ENCODE results near the gene IQSEC3.

IQSEC3 gene

DNA sequence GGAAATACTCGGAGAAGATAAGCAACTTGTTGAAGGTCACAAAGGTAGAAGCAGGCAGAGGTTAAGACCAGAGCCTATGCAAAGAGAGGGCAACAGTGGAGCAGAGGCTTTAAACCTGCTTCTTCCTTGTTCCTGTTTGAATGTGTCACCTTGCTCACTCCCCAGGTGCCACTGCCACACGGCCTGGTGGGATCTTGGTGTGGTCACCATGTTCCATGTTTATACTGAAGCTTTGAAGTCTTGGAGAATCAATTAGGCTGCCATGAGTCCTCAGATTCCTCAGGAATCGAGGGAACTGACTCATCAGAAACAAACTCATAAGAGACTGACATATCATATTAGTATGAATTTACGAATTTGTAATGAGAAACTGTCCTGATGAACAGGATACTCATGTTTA, 46.8 kb downstream of the IQSEC3 start:
- H3K9me3 ChIP-seq (ENCODE audit: control insufficient read depth in 2 of 2, low read length in 2 of 2) = no peaks in the 10 kb centered on the region
- no peak overlapping the region for H3K9ac ChIP-seq (ENCODE audit: low read length in 2 of 2)
- no peak overlapping the region for H3K4me3 ChIP-seq (ENCODE audit: low read length in 2 of 2)
- no peak overlapping the region for H3K27ac ChIP-seq (ENCODE audit: low read length)
- peaks cover 3 to 18% of the 10 kb centered on the region in 2 donors for H3K27me3 ChIP-seq (ENCODE audit: control insufficient read depth in 1 of 2, insufficient read depth in 2 of 2, low read length in 2 of 2)
- H3K36me3 ChIP-seq (ENCODE audit: control insufficient read depth in 2 of 2, insufficient read depth in 2 of 2, low read length in 2 of 2) = no peaks in the 10 kb centered on the region
- no peaks in the 10 kb centered on the region for H3K4me1 ChIP-seq (ENCODE audit: control insufficient read depth, insufficient read depth, low read length)

DNA sequence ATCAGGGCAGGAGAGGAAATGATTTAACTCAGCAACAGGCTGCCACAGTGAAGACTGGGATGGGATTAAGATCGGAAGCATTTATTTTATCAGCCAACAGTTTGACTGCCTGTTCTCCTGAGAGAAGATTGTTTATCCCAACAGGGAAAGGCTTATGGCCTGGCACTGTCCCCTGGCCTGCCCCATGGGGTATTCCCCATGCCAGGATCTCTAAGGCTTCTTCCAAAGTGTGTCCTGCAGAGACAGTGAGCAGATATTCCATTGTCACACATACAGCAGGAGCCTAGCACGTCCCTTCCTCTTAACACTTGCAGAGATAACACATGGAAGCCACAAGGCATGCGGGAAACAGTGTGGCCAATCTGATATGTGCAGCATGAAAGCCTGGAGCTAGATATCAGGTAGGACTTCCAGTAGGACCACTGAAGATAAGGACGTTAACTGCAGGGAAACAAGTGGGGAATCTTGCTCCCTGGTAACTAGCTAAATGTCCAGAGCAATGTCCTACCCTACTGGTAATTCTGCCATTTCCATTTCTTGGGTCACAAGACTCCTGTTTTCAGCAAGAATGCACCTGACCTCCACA, 48.2 kb downstream of the IQSEC3 start:
- Histone ChIP-seq H3K9me3 (ENCODE audit: control insufficient read depth in 2 of 2, low read length in 2 of 2) (no peaks in the 10 kb centered on the region), H3K4me3 (ENCODE audit: low read length in 2 of 2) (no peak overlapping the region), H3K9ac (ENCODE audit: low read length in 2 of 2) (no peak overlapping the region), H3K27me3 (ENCODE audit: control insufficient read depth in 1 of 2, insufficient read depth in 2 of 2, low read length in 2 of 2) (peaks cover 3 to 17% of the 10 kb centered on the region in 2 donors), H3K4me1 (ENCODE audit: control insufficient read depth, insufficient read depth, low read length) (no peaks in the 10 kb centered on the region), H3K36me3 (ENCODE audit: control insufficient read depth in 2 of 2, insufficient read depth in 2 of 2, low read length in 2 of 2) (no peaks in the 10 kb centered on the region), H3K27ac (ENCODE audit: low read length) (no peak overlapping the region)

DNA sequence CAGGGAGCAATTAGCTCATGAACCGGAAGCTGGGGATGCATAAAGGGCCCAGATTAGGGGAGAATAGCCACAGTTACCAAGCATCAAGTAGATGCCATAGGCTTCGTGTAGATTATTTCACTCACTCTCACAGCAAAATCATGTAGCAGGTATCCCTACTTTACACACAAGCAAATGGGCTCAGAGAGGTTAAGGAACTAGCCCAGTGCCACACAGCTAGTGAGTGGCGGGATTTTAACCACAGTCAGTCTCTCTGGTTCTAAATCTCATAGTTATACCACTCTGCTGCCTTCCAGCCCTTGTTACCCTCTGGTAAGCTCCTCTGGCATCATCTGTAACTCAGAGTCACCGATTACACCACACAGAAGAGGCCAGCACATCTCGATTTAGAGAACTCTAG, 49.0 kb downstream of the IQSEC3 start:
- no peak overlapping the region for H3K9ac ChIP-seq (ENCODE audit: low read length in 2 of 2)
- H3K36me3 ChIP-seq (ENCODE audit: control insufficient read depth in 2 of 2, insufficient read depth in 2 of 2, low read length in 2 of 2) = no peaks in the 10 kb centered on the region
- no peak overlapping the region for H3K4me3 ChIP-seq (ENCODE audit: low read length in 2 of 2)
- H3K9me3 ChIP-seq (ENCODE audit: control insufficient read depth in 2 of 2, low read length in 2 of 2) = no peaks in the 10 kb centered on the region
- no peaks in the 10 kb centered on the region for H3K4me1 ChIP-seq (ENCODE audit: control insufficient read depth, insufficient read depth, low read length)
- H3K27me3 ChIP-seq (ENCODE audit: control insufficient read depth in 1 of 2, insufficient read depth in 2 of 2, low read length in 2 of 2) = peaks cover 3 to 17% of the 10 kb centered on the region in 2 donors
- H3K27ac ChIP-seq (ENCODE audit: low read length) = no peak overlapping the region

DNA sequence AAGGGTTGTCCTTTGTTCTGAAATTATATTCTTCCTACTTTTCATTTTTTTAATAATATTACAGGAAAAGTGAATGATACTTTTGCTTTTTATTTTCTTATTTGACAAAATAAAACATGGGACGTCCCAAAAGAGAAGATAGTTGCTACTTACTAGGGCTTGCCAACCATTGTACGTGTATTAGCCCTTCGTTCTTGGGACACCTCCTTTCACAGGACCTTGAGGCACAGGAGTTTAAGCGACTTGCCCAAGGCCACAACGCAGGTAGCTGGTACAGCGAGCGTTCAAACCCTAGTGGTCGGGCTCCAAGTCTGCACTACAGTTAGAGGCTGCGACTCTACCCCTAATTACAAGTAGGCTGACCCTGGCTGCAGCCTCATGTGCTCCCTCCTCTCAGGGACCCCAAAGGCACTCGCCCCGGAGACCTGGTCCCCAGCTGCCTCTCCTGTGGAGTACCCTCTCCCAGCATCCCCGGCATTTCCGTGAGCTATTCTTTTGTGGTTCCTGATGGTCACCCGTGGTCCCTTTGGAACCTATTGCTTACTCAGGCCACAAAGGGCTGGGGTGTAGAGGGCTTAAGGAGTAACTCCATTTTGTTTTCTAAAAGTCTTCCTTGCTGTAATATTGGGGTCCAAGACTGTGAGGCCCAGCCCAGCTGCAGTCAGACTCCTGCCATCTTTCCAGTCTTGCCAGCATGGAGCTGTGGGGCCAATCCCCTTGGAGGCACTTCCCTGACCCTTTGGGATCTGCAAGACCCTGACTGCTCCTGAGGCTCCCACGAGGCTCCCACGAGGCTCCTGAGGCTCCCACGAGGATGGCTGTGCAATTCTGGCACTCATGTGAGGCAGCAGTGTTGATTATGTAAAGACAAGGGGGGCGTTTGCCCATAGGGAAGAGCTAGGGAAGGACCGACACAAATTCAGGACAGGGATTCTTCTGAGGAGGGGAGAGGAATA, 49.7 kb downstream of the IQSEC3 start:
- no peak overlapping the region for H3K9ac ChIP-seq (ENCODE audit: low read length in 2 of 2)
- H3K9me3 ChIP-seq (ENCODE audit: control insufficient read depth in 2 of 2, low read length in 2 of 2) = no peaks in the 10 kb centered on the region
- no peaks in the 10 kb centered on the region for H3K4me1 ChIP-seq (ENCODE audit: control insufficient read depth, insufficient read depth, low read length)
- peaks cover 3 to 16% of the 10 kb centered on the region in 2 donors for H3K27me3 ChIP-seq (ENCODE audit: control insufficient read depth in 1 of 2, insufficient read depth in 2 of 2, low read length in 2 of 2)
- H3K27ac ChIP-seq (ENCODE audit: low read length) = no peak overlapping the region
- H3K36me3 ChIP-seq (ENCODE audit: control insufficient read depth in 2 of 2, insufficient read depth in 2 of 2, low read length in 2 of 2) = no peaks in the 10 kb centered on the region
- H3K4me3 ChIP-seq (ENCODE audit: low read length in 2 of 2) = no peak overlapping the region

DNA sequence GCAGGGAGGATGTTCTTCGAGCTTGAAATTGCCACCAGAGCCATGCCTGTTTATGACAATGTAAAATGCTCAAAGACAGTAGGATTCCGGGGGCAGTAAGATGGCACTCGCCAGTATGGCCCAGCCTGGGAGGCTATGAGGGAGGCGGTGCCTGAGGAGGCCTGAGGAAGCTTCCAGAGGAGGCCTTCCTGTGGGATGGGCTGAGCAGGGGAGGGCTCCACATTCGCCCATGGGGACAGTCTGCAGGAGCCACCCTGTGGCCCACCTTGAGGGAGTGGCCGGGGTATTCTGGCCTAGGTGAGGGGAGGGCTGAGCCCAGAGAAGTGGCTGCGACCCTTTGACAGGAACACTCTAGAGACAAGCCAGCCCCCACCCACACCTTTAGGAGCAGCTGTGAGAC, 50.7 kb downstream of the IQSEC3 start:
- Histone ChIP-seq H3K9ac (ENCODE audit: low read length in 2 of 2) (no peak overlapping the region), H3K9me3 (ENCODE audit: control insufficient read depth in 2 of 2, low read length in 2 of 2) (no peaks in the 10 kb centered on the region), H3K27me3 (ENCODE audit: control insufficient read depth in 1 of 2, insufficient read depth in 2 of 2, low read length in 2 of 2) (peaks cover 3 to 13% of the 10 kb centered on the region in 2 donors), H3K36me3 (ENCODE audit: control insufficient read depth in 2 of 2, insufficient read depth in 2 of 2, low read length in 2 of 2) (no peaks in the 10 kb centered on the region), H3K4me1 (ENCODE audit: control insufficient read depth, insufficient read depth, low read length) (no peaks in the 10 kb centered on the region), H3K27ac (ENCODE audit: low read length) (no peak overlapping the region), H3K4me3 (ENCODE audit: low read length in 2 of 2) (no peak overlapping the region)

DNA sequence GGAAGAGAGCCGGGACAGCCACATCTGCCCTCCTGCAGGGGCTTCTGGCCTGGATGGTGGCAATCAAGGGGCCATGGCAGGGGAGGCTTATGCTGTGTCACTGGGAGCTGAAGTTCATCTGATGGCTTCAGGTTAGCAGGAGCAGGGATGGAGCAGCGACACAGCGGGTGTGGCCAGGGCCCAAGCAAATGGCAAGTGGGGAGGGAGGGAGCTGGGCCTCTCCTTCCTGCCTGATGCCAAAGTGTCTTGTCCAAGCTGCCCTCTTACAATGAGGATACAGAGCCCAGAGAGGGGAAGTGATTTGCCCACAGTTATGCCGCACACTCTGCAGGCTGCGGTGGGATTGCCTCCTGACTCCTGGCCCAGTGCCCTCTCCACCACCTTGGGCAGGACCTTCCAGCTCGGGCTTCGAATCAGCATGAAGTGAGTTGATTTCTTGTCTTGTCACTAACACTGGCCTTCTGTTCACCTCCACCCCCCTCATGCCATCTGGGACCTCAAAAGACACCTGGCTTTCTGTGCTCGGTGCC, 51.3 kb downstream of the IQSEC3 start:
- H3K27me3 ChIP-seq (ENCODE audit: control insufficient read depth in 1 of 2, insufficient read depth in 2 of 2, low read length in 2 of 2) = peaks cover 3 to 15% of the 10 kb centered on the region in 2 donors
- H3K9me3 ChIP-seq (ENCODE audit: control insufficient read depth in 2 of 2, low read length in 2 of 2) = no peaks in the 10 kb centered on the region
- H3K4me3 ChIP-seq (ENCODE audit: low read length in 2 of 2) = no peak overlapping the region
- no peaks in the 10 kb centered on the region for H3K36me3 ChIP-seq (ENCODE audit: control insufficient read depth in 2 of 2, insufficient read depth in 2 of 2, low read length in 2 of 2)
- H3K4me1 ChIP-seq (ENCODE audit: control insufficient read depth, insufficient read depth, low read length) = no peaks in the 10 kb centered on the region
- no peak overlapping the region for H3K9ac ChIP-seq (ENCODE audit: low read length in 2 of 2)
- H3K27ac ChIP-seq (ENCODE audit: low read length) = no peak overlapping the region

DNA sequence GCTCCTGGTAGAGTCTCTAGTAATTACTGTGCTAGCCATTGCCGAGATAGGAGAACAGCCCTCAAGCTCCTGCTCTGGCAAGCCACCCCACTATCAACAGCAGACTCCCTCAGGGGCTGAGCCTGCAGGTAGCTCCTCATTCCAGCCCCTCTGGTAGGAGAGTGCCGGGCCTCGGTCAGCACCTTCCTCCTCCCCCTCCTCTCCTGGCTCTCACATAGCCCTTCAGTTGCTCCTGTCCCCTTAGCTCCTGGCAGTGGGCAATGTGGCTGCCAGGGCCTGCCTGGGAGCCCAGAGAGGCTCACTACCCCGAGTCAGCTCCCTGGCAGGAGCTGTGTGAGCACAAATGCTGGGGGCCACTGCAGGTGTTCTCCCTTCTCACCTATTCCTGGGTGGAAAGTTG, 52.0 kb downstream of the IQSEC3 start:
- no peaks in the 10 kb centered on the region for H3K4me1 ChIP-seq (ENCODE audit: control insufficient read depth, insufficient read depth, low read length)
- H3K27me3 ChIP-seq (ENCODE audit: control insufficient read depth in 1 of 2, insufficient read depth in 2 of 2, low read length in 2 of 2) = peaks cover 3 to 15% of the 10 kb centered on the region in 2 donors
- no peaks in the 10 kb centered on the region for H3K36me3 ChIP-seq (ENCODE audit: control insufficient read depth in 2 of 2, insufficient read depth in 2 of 2, low read length in 2 of 2)
- H3K27ac ChIP-seq (ENCODE audit: low read length) = no peak overlapping the region
- H3K4me3 ChIP-seq (ENCODE audit: low read length in 2 of 2) = no peak overlapping the region
- H3K9ac ChIP-seq (ENCODE audit: low read length in 2 of 2) = no peak overlapping the region
- no peaks in the 10 kb centered on the region for H3K9me3 ChIP-seq (ENCODE audit: control insufficient read depth in 2 of 2, low read length in 2 of 2)

DNA sequence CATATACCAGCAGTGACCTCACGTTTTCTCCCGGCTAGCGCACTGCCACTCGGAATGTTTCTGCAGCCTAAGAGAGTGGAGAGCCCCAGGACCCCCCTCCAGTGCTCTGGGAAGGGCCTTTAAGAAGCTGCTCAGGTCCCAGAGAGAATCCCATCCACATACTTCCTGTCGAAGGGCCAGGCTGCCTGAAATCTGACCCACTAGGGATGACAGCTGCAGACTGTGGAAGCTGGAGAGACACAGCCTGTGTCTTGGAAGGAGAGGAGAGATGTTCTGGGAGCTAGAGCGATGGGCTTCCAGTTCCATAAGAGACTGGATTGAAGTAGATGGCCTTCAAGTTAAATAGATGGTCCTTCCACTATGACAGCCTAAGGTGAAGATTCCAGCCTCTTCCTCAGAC, 54.4 kb downstream of the IQSEC3 start:
- Histone ChIP-seq H3K4me3 (ENCODE audit: low read length in 2 of 2) (no peak overlapping the region), H3K27me3 (ENCODE audit: control insufficient read depth in 1 of 2, insufficient read depth in 2 of 2, low read length in 2 of 2) (peaks cover 8 to 10% of the 10 kb centered on the region in 2 donors), H3K9ac (ENCODE audit: low read length in 2 of 2) (no peak overlapping the region), H3K27ac (ENCODE audit: low read length) (no peak overlapping the region), H3K36me3 (ENCODE audit: control insufficient read depth in 2 of 2, insufficient read depth in 2 of 2, low read length in 2 of 2) (no peaks in the 10 kb centered on the region), H3K4me1 (ENCODE audit: control insufficient read depth, insufficient read depth, low read length) (no peaks in the 10 kb centered on the region), H3K9me3 (ENCODE audit: control insufficient read depth in 2 of 2, low read length in 2 of 2) (no peaks in the 10 kb centered on the region)

DNA sequence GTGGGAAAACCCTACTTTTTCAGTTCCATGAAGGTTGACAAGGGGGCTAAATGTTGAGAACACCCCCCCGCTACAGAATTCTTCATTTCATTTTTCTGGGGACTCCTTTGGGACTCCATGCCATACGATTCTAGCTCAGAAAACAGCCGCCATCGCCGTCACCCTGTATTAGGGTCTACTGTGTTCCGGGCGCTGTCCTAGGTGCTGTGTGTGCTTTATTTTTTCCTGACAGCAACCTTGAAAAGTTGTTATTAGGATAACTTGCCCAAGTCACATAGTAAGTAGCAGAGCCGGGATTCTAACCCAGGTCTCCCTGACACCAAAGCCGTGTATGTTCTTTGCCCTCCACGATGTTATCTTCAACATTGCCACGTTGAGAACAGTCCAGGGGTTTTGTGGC, 55.1 kb downstream of the IQSEC3 start:
- no peak overlapping the region for H3K27ac ChIP-seq (ENCODE audit: low read length)
- no peak overlapping the region for H3K4me3 ChIP-seq (ENCODE audit: low read length in 2 of 2)
- no peaks in the 10 kb centered on the region for H3K36me3 ChIP-seq (ENCODE audit: control insufficient read depth in 2 of 2, insufficient read depth in 2 of 2, low read length in 2 of 2)
- no peak overlapping the region for H3K9ac ChIP-seq (ENCODE audit: low read length in 2 of 2)
- H3K9me3 ChIP-seq (ENCODE audit: control insufficient read depth in 2 of 2, low read length in 2 of 2) = no peaks in the 10 kb centered on the region
- H3K27me3 ChIP-seq (ENCODE audit: control insufficient read depth in 1 of 2, insufficient read depth in 2 of 2, low read length in 2 of 2) = peaks cover 8% of the 10 kb centered on the region in 2 donors
- H3K4me1 ChIP-seq (ENCODE audit: control insufficient read depth, insufficient read depth, low read length) = no peaks in the 10 kb centered on the region

DNA sequence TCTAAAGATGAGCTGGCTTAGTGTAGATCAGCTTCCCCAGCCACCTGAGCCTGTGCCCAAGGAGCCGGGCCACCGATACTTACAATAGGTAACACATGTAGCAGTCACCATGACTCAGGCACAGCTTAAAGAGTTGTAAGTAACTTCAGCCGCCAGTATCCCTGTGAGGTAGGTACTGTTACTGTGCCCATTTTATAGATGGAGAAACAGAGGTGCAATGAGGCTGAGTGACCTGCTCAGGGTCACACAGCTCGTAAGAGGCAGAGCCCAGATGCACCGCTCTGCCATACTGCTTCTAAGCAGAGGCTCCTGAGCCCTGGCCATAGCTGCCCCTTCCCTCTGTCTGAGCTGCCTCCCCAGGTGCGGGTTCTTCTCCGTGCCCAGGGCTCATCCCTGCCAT, 58.5 kb downstream of the IQSEC3 start:
- Histone ChIP-seq H3K36me3 (ENCODE audit: control insufficient read depth in 2 of 2, insufficient read depth in 2 of 2, low read length in 2 of 2) (no peaks in the 10 kb centered on the region), H3K27ac (ENCODE audit: low read length) (no peak overlapping the region), H3K9me3 (ENCODE audit: control insufficient read depth in 2 of 2, low read length in 2 of 2) (no peaks in the 10 kb centered on the region), H3K4me1 (ENCODE audit: control insufficient read depth, insufficient read depth, low read length) (no peaks in the 10 kb centered on the region), H3K4me3 (ENCODE audit: low read length in 2 of 2) (no peak overlapping the region), H3K27me3 (ENCODE audit: control insufficient read depth in 1 of 2, insufficient read depth in 2 of 2, low read length in 2 of 2) (peaks cover 8 to 16% of the 10 kb centered on the region in 2 donors), H3K9ac (ENCODE audit: low read length in 2 of 2) (no peak overlapping the region)

DNA sequence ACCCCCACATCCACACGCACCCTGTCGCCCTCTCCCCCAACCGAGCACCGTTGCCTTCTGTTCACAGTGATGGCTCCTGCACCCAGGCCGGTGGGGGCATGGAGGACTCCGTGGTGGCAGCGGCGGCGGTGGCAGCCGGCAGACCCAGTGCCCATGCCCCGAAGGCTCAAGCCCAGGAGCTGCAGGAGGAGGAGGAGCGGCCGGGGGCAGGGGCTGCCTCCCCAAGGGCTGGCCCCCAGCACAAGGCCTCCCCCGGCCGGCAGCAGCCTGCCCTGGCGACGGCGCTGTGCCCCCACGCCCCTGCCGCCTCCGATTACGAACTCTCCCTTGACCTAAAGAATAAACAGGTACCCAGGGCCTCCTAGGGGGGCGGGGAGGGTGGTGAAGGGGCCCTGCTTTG, 59.0 kb downstream of the IQSEC3 start:
- H3K4me1 ChIP-seq (ENCODE audit: control insufficient read depth, insufficient read depth, low read length) = no peaks in the 10 kb centered on the region
- H3K9me3 ChIP-seq (ENCODE audit: control insufficient read depth in 2 of 2, low read length in 2 of 2) = no peaks in the 10 kb centered on the region
- no peak overlapping the region for H3K4me3 ChIP-seq (ENCODE audit: low read length in 2 of 2)
- no peak overlapping the region for H3K27ac ChIP-seq (ENCODE audit: low read length)
- no peaks in the 10 kb centered on the region for H3K36me3 ChIP-seq (ENCODE audit: control insufficient read depth in 2 of 2, insufficient read depth in 2 of 2, low read length in 2 of 2)
- H3K27me3 ChIP-seq (ENCODE audit: control insufficient read depth in 1 of 2, insufficient read depth in 2 of 2, low read length in 2 of 2) = peaks cover 8 to 16% of the 10 kb centered on the region in 2 donors
- H3K9ac ChIP-seq (ENCODE audit: low read length in 2 of 2) = no peak overlapping the region

All from stomach smooth muscle (tissue), 2 donors.